ENCODE results near the gene SLC39A11. TPM values are rescaled to one million over a fixed set of nuclear protein-coding genes. Genes with fewer than 3 reads are reported as not detected.

The SLC39A11 gene
- total RNA-seq, 1 donor from 2014 or later = 23.2 TPM

DNA sequence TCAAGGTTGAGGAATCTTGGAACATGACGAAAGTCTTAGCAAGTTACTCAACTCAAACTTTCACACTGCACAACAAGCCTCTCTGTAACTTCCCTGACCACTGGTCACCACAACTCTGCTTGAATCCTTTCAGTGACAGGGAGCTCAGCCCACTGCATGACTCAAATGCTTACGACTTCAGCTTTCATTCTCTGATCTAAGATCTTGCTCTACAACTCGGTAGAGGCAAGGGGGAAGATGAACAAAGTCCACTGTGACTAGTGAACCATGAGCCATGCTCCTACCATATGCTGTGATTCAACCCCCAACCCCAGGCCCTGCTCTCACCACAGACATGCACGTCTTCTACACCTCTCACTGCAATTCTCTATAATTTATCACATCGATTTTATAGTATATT, 160.9 kb downstream of the SLC39A11 start:
- TF ChIP-seq, protein P1, sequence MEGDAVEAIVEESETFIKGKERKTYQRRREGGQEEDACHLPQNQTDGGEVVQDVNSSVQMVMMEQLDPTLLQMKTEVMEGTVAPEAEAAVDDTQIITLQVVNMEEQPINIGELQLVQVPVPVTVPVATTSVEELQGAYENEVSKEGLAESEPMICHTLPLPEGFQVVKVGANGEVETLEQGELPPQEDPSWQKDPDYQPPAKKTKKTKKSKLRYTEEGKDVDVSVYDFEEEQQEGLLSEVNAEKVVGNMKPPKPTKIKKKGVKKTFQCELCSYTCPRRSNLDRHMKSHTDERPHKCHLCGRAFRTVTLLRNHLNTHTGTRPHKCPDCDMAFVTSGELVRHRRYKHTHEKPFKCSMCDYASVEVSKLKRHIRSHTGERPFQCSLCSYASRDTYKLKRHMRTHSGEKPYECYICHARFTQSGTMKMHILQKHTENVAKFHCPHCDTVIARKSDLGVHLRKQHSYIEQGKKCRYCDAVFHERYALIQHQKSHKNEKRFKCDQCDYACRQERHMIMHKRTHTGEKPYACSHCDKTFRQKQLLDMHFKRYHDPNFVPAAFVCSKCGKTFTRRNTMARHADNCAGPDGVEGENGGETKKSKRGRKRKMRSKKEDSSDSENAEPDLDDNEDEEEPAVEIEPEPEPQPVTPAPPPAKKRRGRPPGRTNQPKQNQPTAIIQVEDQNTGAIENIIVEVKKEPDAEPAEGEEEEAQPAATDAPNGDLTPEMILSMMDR (conservative IDR thresholded peaks at IDR 0.05) = no peak
- Mint-ChIP-seq H3K9me3 (no peaks in the 10 kb centered on the region), H3K4me3 (no peak overlapping the region), H3K4me1 (ENCODE audit: unreplicated experiment) (peaks cover 3% of the 10 kb centered on the region), H3K27ac (peak overlapping the region; percentile 8), H3K27me3 (no peaks in the 10 kb centered on the region), H3K36me3 (no peaks in the 10 kb centered on the region)
- no peak for DNase-seq (ENCODE audit: extremely low spot score, unreplicated experiment)

DNA sequence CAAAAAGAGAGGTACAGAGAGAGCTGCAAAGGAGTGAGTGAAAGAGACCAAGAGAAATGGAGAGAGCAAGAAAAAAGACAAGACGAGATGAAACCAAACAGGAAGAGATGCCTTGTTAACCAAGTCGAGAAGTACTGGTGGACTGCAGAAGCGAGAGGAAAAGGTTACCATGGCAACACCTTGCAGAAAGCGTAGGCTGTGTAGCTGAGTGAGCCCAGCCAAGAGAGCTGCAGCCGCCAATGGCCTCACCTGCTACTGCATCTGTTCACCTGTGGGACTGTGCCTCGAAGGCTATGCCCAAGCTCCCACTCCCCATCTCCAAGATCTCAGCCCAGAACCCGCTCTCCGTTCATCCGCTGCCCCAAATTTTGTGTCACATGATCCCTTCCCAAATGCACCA, 161.3 kb downstream of the SLC39A11 start:
- Mint-ChIP-seq H3K36me3 (no peaks in the 10 kb centered on the region), H3K27me3 (no peaks in the 10 kb centered on the region), H3K4me3 (no peak overlapping the region), H3K27ac (peak overlapping the region; percentile 8), H3K9me3 (no peaks in the 10 kb centered on the region), H3K4me1 (ENCODE audit: unreplicated experiment) (peaks cover 3% of the 10 kb centered on the region)
- no peak for DNase-seq (ENCODE audit: extremely low spot score, unreplicated experiment)
- TF ChIP-seq, protein P1 (conservative IDR thresholded peaks at IDR 0.05) = no peak

DNA sequence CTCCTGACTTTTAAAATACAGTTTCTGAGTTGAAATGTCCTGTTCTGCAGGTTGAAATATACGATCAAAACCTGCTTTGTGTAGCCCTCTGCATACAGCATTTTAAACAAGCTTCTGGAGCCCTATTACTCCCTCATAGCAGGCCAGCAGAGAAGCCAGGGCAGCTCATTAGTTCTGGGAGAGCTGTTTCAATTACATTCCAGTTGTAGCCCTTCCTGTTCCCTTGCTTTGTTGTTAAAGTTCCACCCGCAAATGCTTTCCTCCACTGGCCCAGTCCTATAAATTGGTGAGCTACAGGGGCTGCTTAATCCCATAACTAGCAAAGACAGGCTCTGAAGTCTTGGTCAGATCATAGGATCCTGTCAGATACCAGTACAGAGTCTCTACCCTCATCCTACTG, 162.5 kb downstream of the SLC39A11 start:
- TF ChIP-seq, protein P1 (conservative IDR thresholded peaks at IDR 0.05) = no peak
- H3K9me3 Mint-ChIP-seq = no peaks in the 10 kb centered on the region
- H3K27me3 Mint-ChIP-seq = no peaks in the 10 kb centered on the region
- peaks cover 3% of the 10 kb centered on the region for H3K36me3 Mint-ChIP-seq
- H3K27ac Mint-ChIP-seq = no peak overlapping the region
- H3K4me1 Mint-ChIP-seq (ENCODE audit: unreplicated experiment) = peaks cover 9% of the 10 kb centered on the region
- DNase-seq (ENCODE audit: extremely low spot score, unreplicated experiment) = no peak
- no peak overlapping the region for H3K4me3 Mint-ChIP-seq

DNA sequence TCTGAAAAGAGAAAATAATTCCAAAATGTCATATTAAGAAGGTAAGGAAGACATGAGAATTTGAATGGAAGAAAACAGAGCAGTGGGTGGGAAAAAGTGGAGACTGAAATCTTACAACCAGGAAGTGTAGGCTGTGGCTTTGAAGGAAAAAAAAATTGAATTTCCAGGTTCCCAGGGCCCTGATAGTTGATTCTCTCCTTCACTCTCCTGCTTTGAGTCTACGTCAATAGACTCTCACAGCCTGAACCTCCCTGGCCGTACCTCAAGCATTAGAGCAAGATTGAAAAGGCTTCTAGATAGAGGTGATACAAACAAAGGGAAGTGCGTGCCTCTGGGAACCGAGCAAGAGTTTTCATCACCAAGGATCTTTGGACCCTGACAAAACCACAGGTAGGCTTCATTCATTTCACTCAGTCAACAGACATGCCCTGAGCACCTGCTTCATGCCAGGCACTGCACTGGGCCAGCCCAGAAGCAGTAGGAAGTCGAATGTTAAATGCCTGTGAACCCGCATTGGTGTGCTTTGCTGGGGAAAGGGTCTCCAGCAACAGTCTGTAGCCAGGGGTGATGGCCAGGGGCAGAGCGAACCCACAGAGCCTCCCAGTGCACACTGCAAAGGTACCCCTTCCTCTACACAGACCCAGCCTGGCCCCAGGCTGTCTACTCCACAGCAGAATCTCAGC, 163.9 kb downstream of the SLC39A11 start:
- Mint-ChIP-seq H3K27ac (no peak overlapping the region), H3K27me3 (no peaks in the 10 kb centered on the region), H3K4me1 (ENCODE audit: unreplicated experiment) (peaks cover 9% of the 10 kb centered on the region), H3K36me3 (peaks cover 3% of the 10 kb centered on the region), H3K4me3 (no peak overlapping the region), H3K9me3 (no peaks in the 10 kb centered on the region)
- no peak for DNase-seq (ENCODE audit: extremely low spot score, unreplicated experiment)
- TF ChIP-seq, protein P1 (conservative IDR thresholded peaks at IDR 0.05) = no peak

DNA sequence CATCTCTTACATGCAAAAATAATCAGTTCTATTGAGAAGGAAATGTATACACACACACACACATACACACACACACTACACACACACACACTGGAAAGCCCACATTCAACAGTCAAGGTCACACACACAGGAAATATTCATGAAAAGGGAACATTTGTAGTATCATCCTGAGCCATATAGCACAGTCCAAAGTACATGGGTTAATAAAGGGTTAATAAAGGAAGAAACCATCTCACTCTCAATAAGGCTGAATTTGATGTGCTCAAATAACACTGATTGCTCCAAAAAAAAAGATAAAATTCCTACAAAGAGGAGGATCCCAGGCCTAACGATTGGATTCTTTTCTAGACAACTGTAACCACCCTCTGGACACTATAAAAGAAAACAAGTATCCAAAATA, 164.7 kb downstream of the SLC39A11 start:
- no peak overlapping the region for H3K4me3 Mint-ChIP-seq
- peaks cover 9% of the 10 kb centered on the region for H3K4me1 Mint-ChIP-seq (ENCODE audit: unreplicated experiment)
- DNase-seq (ENCODE audit: extremely low spot score, unreplicated experiment) = no peak
- H3K27ac Mint-ChIP-seq = no peak overlapping the region
- peaks cover 7% of the 10 kb centered on the region for H3K9me3 Mint-ChIP-seq
- H3K27me3 Mint-ChIP-seq = no peaks in the 10 kb centered on the region
- TF ChIP-seq, protein P1 (conservative IDR thresholded peaks at IDR 0.05) = no peak
- H3K36me3 Mint-ChIP-seq = peaks cover 3% of the 10 kb centered on the region

Data from type B pancreatic cell (in vitro differentiated cells).